A172 (cell line): Measurements from ENCODE around the gene IRF6. TPM values are rescaled to one million over a fixed set of nuclear protein-coding genes. Genes with fewer than 3 reads are reported as not detected.
A peak's percentile ranks its signal among the peaks of the same experiment; 100 is the strongest.

Experiments used
- DNase-seq: peaks from one replicate; pipeline ENCODE4 v3.0.0-alpha.2; 2015; ENCODE audit warnings: low spot score
- total RNA-seq: library from RNA; depleted of rRNA; stranded (reverse); fragments of >200 nt; shearing (Covaris generic); gene quantifications from 2 replicates; pipeline ENCODE4 v1.2.3, GENCODE V29; 2014

IRF6 gene
- total RNA-seq, 1 experiment from 2014 or later = not detected

GRCh38 chr1:209790286-209791193 is 15.4 kb downstream of the IRF6 start:
- peak; percentile 71 for DNase-seq

- DNase-seq = no peak
Measured at GRCh38 chr1:209789245-209789644, 16.7 kb downstream of the IRF6 start.

- no peak for DNase-seq
Measured at GRCh38 chr1:209787551-209787950, 18.4 kb downstream of the IRF6 start.

- DNase-seq = no peak
Measured at GRCh38 chr1:209786146-209786545, 19.8 kb downstream of the IRF6 start.

GRCh38 chr1:209785592-209785991 is 20.4 kb downstream of the IRF6 start:
- no peak for DNase-seq

GRCh38 chr1:209784265-209785169 is 21.4 kb downstream of the IRF6 start, which contains the start of gene C1orf74:
C1orf74 (minus strand) TSS chr1:209784559; CDS start chr1:209783634, 925 bp downstream.
- DNase-seq = peak; percentile 98

- no peak for DNase-seq
Measured at GRCh38 chr1:209783386-209783785, 22.6 kb downstream of the IRF6 start.

GRCh38 chr1:209780268-209780667 is 25.7 kb downstream of the IRF6 start:
- no peak for DNase-seq

GRCh38 chr1:209778102-209778501 is 27.8 kb downstream of the IRF6 start:
- no peak for DNase-seq

- no peak for DNase-seq
Measured at GRCh38 chr1:209777587-209777986, 28.4 kb downstream of the IRF6 start.

GRCh38 chr1:209775678-209776077 is 30.3 kb downstream of the IRF6 start:
- no peak for DNase-seq

- DNase-seq = no peak
Measured at GRCh38 chr1:209774592-209774991, 31.4 kb downstream of the IRF6 start.

GRCh38 chr1:209772126-209772525 is 33.8 kb downstream of the IRF6 start:
- DNase-seq = no peak

- DNase-seq = no peak
Measured at GRCh38 chr1:209770636-209771415, 35.1 kb downstream of the IRF6 start.

GRCh38 chr1:209769971-209770370 is 36.0 kb downstream of the IRF6 start:
- DNase-seq = peak; percentile 16

- peak; percentile 94 for DNase-seq
Measured at GRCh38 chr1:209769171-209769904, 36.6 kb downstream of the IRF6 start.

GRCh38 chr1:209768354-209768774 is 37.6 kb downstream of the IRF6 start:
- DNase-seq = no peak

GRCh38 chr1:209767706-209768105 is 38.2 kb downstream of the IRF6 start:
- DNase-seq = no peak

- DNase-seq = no peak
Measured at GRCh38 chr1:209767096-209767495, 38.8 kb downstream of the IRF6 start.

GRCh38 chr1:209766051-209766450 is 39.9 kb downstream of the IRF6 start:
- no peak for DNase-seq
